NCI-H2107 treated with DMSO at 0.1 percent for 48 hours (cell line): ENCODE measurements around the gene PCNT.

Experiments
- DNase-seq: peaks from one replicate; lab custom pipeline; 2025; ENCODE audit not compliant: unreplicated experiment; lab: John Stamatoyannopoulos, UW

The PCNT gene

DNA sequence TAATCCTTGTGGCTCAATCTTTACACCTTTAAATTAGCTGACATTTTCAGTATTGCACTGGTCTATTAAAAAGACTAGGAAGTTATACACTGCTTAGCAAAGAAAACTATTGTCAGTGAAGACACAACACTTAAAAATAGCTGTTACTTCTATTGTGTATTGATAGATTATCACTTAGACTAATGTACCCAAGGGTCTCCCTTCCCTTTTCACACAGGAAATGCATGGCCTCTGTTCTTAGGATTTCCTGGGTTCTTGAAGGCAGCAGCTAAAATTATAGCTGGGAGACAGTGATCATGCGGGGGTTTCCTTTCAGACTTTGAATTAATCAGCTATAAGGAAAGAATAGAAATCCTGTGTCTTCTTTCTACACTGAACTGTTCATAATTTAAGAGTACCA lies 147.6 kb downstream of the PCNT start:
- DNase-seq, result no peak

GRCh38 chr21:46472246-46472645 lies 148.3 kb downstream of the PCNT start:
- DNase-seq, result no peak

- no peak for DNase-seq
Measured at GRCh38 chr21:46474382-46474781, 150.4 kb downstream of the PCNT start.

GRCh38 chr21:46475296-46475695 lies 151.3 kb downstream of the PCNT start:
- no peak for DNase-seq

DNA sequence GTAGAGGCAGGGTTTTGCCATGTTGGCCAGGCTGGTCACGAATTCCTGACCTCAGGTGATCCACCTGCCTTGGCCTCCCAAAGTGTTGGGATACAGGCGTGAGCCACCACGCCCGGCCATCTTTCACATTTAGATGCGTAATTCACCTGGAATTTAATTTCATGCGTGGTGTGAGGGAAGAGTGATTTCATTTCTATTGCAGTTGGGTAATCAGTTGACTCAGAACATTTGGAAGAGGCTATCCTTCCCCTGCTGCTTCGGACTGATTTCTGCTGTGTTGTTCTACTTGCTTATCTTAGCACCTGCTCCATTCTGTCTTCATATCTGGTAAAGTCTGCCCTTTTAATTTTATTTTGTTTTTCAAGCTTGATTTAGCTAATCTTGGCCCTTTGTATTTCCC lies 153.8 kb downstream of the PCNT start:
- no peak for DNase-seq

DNA sequence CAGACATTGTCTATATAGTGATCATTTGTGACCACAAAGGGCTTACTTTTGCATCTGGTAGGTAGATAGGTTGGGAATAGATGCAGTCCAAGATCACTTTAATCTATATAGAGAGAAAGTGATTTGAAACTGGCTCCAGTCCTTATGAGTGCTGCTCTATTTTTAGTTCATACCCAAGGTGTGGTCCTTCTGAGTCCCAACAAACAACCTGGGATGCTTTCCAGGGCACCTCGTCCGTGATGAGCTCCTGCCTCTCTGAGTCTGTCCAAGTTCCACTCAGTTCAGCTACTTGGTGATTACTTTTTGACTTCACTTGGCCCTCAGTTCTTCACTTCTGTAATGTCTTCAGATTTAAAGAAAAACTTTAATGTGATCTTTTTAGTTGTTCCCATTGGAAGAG lies 155.0 kb downstream of the PCNT start:
- DNase-seq, result no peak

GRCh38 chr21:46480466-46480865 lies 156.5 kb downstream of the PCNT start:
- DNase-seq, result no peak

DNA sequence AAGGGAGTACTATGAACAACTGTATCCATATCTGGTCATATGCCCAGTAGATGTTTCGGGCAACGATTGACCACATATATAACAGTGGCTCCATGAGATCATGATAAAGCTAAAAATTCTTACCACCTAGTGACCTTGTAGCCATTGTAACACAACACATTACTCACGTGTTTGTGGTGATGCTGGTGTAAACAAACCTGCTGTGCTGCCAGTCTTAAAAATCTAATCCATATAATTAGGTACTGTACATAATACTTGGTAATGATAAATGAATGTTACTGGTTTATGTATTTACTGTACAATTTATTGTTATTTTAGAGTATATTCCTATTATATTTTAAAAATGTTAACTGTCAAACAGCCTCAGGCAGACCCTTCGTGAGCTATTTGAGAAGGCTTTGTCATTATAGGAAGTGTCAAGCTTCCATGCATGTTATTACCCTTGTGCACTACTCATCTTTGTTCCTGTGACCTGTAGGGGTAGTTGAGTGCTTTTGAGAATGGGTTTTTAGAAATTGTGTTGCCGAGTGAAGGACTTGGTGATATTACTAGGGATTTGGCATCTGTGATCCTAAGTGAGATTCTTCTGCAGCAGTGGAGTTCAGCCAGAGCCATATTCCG lies 158.4 kb downstream of the PCNT start:
- DNase-seq, result no peak

DNA sequence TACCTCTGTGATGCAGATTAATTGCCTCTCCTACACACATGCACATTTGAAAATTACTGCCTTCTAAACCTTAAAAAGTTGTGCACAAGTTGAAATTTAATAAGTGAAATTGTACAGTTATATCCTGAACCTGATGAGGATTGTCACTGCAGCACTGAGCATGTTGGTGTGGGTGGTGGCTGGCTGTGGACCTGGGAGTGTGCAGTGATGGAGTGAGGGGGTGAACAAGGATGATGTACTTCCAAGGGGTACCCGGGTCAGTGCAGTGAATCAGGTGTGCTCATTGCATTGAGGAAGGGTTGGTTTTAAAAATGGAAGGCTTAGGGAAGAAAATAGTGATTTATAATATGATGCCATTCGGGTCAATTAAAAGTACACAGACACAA lies 158.9 kb downstream of the PCNT start:
- no peak for DNase-seq

DNA sequence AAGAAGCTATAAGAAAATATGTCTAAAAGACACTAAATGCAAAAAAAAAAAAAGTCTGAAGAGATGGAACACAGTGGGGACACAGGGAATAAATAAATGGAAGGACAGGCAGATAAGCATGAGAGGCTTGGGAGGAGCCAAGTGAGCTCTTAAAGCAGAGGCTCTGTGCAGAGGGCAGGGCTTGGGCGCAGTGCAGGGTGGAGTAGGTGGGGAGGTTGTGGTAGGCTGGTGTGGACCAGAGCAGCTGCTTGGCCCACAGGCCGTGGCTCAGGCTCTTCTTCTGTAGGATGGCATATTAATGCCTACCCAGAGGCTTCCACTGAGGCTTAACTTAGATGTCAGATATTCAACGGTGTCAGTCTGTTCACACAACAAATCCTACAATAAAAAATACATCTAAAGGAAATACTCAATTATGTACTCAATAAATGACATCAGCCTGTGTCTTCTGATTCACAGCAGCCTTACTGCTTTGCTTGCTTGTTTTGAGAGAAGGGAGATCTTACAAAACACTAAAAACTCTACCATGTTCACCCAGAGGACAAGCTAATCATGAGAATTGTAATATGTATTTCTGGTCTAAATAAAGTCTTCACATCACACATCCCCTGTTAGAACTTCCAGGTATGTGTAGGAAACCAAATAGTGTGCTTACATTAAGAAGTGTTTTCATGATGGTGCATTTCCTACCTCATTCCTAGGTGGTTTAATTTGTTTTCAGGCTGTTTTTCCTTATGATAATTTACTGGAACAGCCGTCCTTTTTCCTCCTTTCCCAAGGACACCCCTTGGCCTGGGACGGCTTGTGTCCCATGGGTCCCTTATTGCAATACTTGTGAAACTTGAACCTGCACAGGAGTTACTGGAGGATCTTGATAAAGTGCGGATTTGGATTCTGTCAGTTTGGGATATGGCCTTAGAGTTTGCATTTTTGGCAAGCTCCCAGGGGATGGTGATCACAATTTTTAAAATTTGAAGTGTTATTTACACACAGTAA lies 159.6 kb downstream of the PCNT start:
- DNase-seq, result no peak

GRCh38 chr21:46486481-46487126 lies 162.6 kb downstream of the PCNT start:
- DNase-seq, result no peak

- DNase-seq, result no peak
Measured at GRCh38 chr21:46489162-46489663, 165.3 kb downstream of the PCNT start.

DNA sequence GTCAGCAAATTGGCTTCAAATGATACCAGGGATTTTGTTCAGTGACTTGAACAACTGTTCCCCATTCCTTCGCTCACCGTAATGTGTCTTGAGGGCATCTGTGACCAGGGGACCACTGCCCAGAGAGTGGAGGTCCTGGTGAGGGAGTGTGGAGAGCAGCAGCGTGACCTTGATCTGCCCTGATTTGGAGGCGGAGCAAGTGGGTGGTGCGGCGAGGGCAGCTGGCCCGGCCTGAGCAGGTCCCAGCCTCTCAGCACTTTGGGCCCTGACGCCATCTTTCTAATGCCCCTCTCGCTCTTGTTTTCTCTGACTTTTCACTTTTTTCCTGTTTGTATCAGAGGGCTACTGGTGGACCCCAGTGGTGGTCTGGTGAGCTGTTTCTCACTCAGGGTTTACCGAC lies 165.8 kb downstream of the PCNT start:
- no peak for DNase-seq

DNA sequence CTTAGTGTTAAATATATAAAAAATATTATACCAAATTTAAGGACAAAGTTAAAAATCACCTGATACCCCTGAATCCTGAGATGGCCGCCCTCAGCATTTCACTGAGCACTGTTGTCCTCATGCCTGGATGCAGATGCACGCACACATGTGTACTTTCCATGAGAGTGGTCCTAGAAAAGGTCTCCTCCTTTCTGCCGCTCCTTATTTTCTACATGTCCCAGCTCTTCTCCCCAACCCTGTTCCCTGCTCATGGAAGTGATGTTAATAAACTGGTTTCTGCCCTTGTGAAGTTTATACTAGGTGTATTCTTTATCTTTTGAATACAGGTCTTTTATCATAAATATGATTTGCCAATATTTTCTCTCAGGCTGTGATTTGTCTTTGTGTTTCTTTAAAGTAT lies 167.6 kb downstream of the PCNT start:
- DNase-seq, result no peak

- DNase-seq, result no peak
Measured at GRCh38 chr21:46492851-46493250, 168.9 kb downstream of the PCNT start.

GRCh38 chr21:46493828-46494227 lies 169.9 kb downstream of the PCNT start:
- no peak for DNase-seq
